ENCODE measurements around the gene AGAP2. TPM values are rescaled to one million over a fixed set of nuclear protein-coding genes. Genes with fewer than 3 reads are reported as not detected.
A peak's percentile ranks its signal among the peaks of the same experiment; 100 is the strongest.

The AGAP2 gene
- total and polyA plus RNA-seq, 2 of the 13 experiments (the other 11 are each of a cell fraction or from before 2014, with no cell fraction given): 0.38 to 0.45 TPM

DNA sequence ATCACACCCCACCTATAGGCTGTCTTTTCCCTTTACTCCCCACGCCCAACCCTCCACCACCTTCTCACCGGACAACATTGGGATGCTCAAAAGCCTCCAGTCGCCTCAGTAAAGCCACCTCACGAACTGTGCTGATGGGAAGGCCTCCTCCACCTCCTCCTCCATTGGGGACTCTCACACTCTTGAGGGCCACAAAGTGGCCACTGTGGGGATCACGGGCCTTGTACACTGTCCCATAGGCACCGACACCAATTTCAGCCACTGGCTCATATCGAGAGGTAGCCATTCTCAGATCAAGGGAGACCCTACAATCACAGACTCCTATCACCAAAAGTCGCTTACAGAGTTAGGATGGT lies 12.9 kb upstream of the AGAP2 start:
- peaks cover 10 to 33% of the 10 kb centered on the region in 2 experiments for H3K36me3 ChIP-seq (replicated peaks in 1 of 2; ENCODE audit: control insufficient read depth in 1 of 2, insufficient read depth in 2 of 2, low read length in 2 of 2)
- POLR2A ChIA-PET: interaction anchor here (1.1 kb wide), 1 partner anchor 16 kb away, joined by 3 read pairs; no protein-coding TSS in a partner anchor
- intact Hi-C loops (cut with micrococcal nuclease; ENCODE audit: unreplicated experiment): no loop called here
- H3K79me2 ChIP-seq (ENCODE audit: insufficient read depth, low read length): peaks cover 23% of the 10 kb centered on the region
- H3K4me2 ChIP-seq (ENCODE audit: low read depth, low read length): peak overlapping the region; percentile 98
- no peak for TF ChIP-seq PBX3 (CRISPR knock-in tag; IDR thresholded peaks at IDR 0.05; ENCODE audit: borderline replicate concordance)
- TF ChIP-seq SSRP1 (CRISPR knock-in tag; IDR thresholded peaks at IDR 0.05): 0 out of 2 replicates have a peak, but pooled peaks have one; percentile 35
- 0 out of 4 replicates have a peak, but pooled peaks of 1 of the 2 experiments have one; percentile 6 for TF ChIP-seq POLR2A (IDR thresholded peaks at IDR 0.05; ENCODE audit: insufficient read depth in 1 of 2, low read depth in 2 of 2, low read length in 2 of 2)
- TF ChIP-seq BRD4 (CRISPR knock-in tag; IDR thresholded peaks at IDR 0.05): 0 out of 2 replicates have a peak, but pooled peaks have one; percentile 36
- TF ChIP-seq YEATS4 (CRISPR knock-in tag; IDR thresholded peaks at IDR 0.05; ENCODE audit: borderline replicate concordance): no peak
- no TSS peak for BruUV-seq (replicated peaks)
- FAIRE-seq (no peak), DNase-seq (ENCODE audit: low spot score) (no peak), ATAC-seq (peak; percentile 3)
- 3% methylated on average over 8 of the region's 8 CpGs for WGBS (ENCODE audit: low lambda C conversion rate)
- peak overlapping the region; percentile 96 for H3K9ac ChIP-seq (ENCODE audit: insufficient read depth, low read depth, low read length)
- in situ Hi-C loops (cut with HindIII; ENCODE audit: extremely low pct_ligation_motif_present, low pct_unique_long_range_greater_than_20kb): no loop called here
- peak overlapping the region; percentile 87 for H3K27ac ChIP-seq (ENCODE audit: extremely low read length, insufficient read depth, low read length)
- CTCF ChIA-PET (ENCODE audit: low intra/inter-chr PET ratio, low total read pairs): no interaction called here
- no peaks in the 10 kb centered on the region for H3K9me3 ChIP-seq (ENCODE audit: low read length)
- H3K27me3 ChIP-seq (ENCODE audit: control insufficient read depth in 1 of 2, insufficient read depth in 2 of 2, low read length in 2 of 2): no peaks in the 10 kb centered on the region; a peak in 1 of 5 replicates
- H2AFZ ChIP-seq (ENCODE audit: low read length): no peak overlapping the region
- H3K4me3 ChIP-seq (replicated peaks in 1 of 3; ENCODE audit: insufficient read depth in 1 of 3, low read depth in 2 of 3, low read length in 3 of 3): peak overlapping the region; percentile 72 to 87 (median 78)
- peaks cover 40% of the 10 kb centered on the region for H3K4me1 ChIP-seq (ENCODE audit: insufficient read depth, low read length)
- H4K20me1 ChIP-seq (ENCODE audit: insufficient read depth, low read length): 0 out of 2 replicates have a peak, but pooled peaks cover 5% of the 10 kb centered on the region

DNA sequence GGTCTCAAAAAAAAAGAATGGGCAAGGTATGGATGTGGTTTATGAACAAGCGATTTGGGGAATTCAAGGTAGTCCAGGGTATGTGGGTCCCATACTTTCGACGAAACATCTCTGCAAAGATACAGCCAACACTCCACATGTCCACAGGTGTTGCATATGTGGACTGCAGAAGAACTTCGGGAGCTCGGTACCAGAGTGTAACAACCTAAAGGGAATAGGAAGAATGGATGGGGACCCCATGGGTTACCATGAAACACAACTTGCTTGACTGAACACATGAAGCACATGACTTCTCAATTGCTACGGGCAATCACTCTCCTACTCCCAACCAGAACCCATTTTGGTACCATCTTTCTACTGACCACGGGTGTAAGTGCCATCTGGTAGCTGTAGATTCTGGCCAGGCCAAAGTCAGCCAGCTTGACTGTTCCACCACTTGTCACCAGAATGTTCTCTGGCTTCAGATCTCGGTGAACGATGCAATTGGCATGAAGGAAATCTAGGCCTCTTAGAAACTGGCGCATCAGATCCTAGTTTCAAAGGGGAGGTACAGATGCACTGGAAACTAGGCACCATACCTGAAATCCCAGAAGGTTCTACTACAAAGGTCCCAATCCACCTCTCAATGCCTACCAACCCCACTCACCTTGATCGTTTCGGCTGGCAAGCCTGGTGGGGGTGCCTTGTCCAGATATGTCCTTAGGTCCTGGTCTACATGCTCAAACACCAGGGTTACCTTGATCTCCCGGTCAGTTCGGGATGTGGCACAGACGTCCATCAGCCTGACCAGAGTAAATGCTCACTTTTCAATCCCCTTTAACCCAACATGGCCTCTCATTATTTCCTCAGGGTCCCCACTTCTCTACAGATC lies 12.3 kb upstream of the AGAP2 start:
- H3K27me3 ChIP-seq (ENCODE audit: control insufficient read depth in 1 of 2, insufficient read depth in 2 of 2, low read length in 2 of 2): no peaks in the 10 kb centered on the region; a peak in 1 of 5 replicates
- peak overlapping the region; percentile 72 to 87 (median 78) for H3K4me3 ChIP-seq (replicated peaks in 1 of 3; ENCODE audit: insufficient read depth in 1 of 3, low read depth in 2 of 3, low read length in 3 of 3)
- H3K4me2 ChIP-seq (ENCODE audit: low read depth, low read length): peak overlapping the region; percentile 98
- ChIA-PET POLR2A (no interaction called here), CTCF (ENCODE audit: low intra/inter-chr PET ratio, low total read pairs) (no interaction called here)
- intact Hi-C loops (cut with micrococcal nuclease; ENCODE audit: unreplicated experiment): no loop called here
- FAIRE-seq: peak; percentile 15
- no peaks in the 10 kb centered on the region for H3K9me3 ChIP-seq (ENCODE audit: low read length)
- 0 out of 2 replicates have a peak, but pooled peaks cover 5% of the 10 kb centered on the region for H4K20me1 ChIP-seq (ENCODE audit: insufficient read depth, low read length)
- no peak for DNase-seq (ENCODE audit: low spot score)
- 76% methylated on average over 15 of the region's 15 CpGs for WGBS (ENCODE audit: low lambda C conversion rate)
- H3K79me2 ChIP-seq (ENCODE audit: insufficient read depth, low read length): peaks cover 25% of the 10 kb centered on the region
- no TSS peak for BruUV-seq (replicated peaks)
- in situ Hi-C loops (cut with HindIII; ENCODE audit: extremely low pct_ligation_motif_present, low pct_unique_long_range_greater_than_20kb): no loop called here
- no peak overlapping the region for H2AFZ ChIP-seq (ENCODE audit: low read length)
- H3K4me1 ChIP-seq (ENCODE audit: insufficient read depth, low read length): peaks cover 43% of the 10 kb centered on the region
- H3K27ac ChIP-seq (ENCODE audit: extremely low read length, insufficient read depth, low read length): peak overlapping the region; percentile 87
- ATAC-seq: no peak
- H3K36me3 ChIP-seq (replicated peaks in 1 of 2; ENCODE audit: control insufficient read depth in 1 of 2, insufficient read depth in 2 of 2, low read length in 2 of 2): peaks cover 10 to 39% of the 10 kb centered on the region in 2 experiments
- peak overlapping the region; percentile 96 for H3K9ac ChIP-seq (ENCODE audit: insufficient read depth, low read depth, low read length)
- TF ChIP-seq ZNF160 (CRISPR knock-in tag; IDR thresholded peaks at IDR 0.05): 0 out of 2 replicates have a peak, but pooled peaks have one; percentile 11
- 0 out of 2 replicates have a peak, but pooled peaks have one; percentile 7 for TF ChIP-seq ZNF557 (CRISPR knock-in tag; IDR thresholded peaks at IDR 0.05)
- TF ChIP-seq, protein P1, sequence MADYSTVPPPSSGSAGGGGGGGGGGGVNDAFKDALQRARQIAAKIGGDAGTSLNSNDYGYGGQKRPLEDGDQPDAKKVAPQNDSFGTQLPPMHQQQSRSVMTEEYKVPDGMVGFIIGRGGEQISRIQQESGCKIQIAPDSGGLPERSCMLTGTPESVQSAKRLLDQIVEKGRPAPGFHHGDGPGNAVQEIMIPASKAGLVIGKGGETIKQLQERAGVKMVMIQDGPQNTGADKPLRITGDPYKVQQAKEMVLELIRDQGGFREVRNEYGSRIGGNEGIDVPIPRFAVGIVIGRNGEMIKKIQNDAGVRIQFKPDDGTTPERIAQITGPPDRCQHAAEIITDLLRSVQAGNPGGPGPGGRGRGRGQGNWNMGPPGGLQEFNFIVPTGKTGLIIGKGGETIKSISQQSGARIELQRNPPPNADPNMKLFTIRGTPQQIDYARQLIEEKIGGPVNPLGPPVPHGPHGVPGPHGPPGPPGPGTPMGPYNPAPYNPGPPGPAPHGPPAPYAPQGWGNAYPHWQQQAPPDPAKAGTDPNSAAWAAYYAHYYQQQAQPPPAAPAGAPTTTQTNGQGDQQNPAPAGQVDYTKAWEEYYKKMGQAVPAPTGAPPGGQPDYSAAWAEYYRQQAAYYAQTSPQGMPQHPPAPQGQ (CRISPR knock-in tag; IDR thresholded peaks at IDR 0.05; ENCODE audit: borderline replicate concordance): 0 out of 2 replicates have a peak, but pooled peaks have one; percentile 40
- TF ChIP-seq, protein P2, sequence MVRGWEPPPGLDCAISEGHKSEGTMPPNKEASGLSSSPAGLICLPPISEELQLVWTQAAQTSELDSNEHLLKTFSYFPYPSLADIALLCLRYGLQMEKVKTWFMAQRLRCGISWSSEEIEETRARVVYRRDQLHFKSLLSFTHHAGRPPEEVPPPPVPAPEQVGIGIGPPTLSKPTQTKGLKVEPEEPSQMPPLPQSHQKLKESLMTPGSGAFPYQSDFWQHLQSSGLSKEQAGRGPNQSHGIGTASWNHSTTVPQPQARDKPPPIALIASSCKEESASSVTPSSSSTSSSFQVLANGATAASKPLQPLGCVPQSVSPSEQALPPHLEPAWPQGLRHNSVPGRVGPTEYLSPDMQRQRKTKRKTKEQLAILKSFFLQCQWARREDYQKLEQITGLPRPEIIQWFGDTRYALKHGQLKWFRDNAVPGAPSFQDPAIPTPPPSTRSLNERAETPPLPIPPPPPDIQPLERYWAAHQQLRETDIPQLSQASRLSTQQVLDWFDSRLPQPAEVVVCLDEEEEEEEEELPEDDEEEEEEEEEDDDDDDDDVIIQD (CRISPR knock-in tag; IDR thresholded peaks at IDR 0.05; ENCODE audit: low read depth): no peak
- no peak for TF ChIP-seq ZNF780A (CRISPR knock-in tag; IDR thresholded peaks at IDR 0.05)
- TF ChIP-seq ZNF274 (CRISPR knock-in tag; IDR thresholded peaks at IDR 0.05): 0 out of 2 replicates have a peak, but pooled peaks have one; percentile 25
- TF ChIP-seq DNMT1 (CRISPR knock-in tag; IDR thresholded peaks at IDR 0.05): no peak
